Astrocyte (in vitro differentiated cells and primary cell): ENCODE data around the gene AKAP17A. TPM values are rescaled to one million over a fixed set of nuclear protein-coding genes. Genes with fewer than 3 reads are reported as not detected.
A peak's percentile ranks its signal among the peaks of the same experiment; 100 is the strongest.

Experiments used
- DNase-seq: peaks from one replicate; pipeline ENCODE4 v3.0.0-alpha.2; 2010; ENCODE audit warnings: low read depth
- FAIRE-seq: peaks from 2 replicates; lab custom pipeline; 2011; peaks lifted over from hg19 to GRCh38; lab: Jason Lieb, UNC
- H2AFZ ChIP-seq: 2 replicates; pipeline ENCODE4 v1.6.0; 2012; ENCODE audit warnings: low read depth, low read length, inconsistent platforms
- H3K27ac ChIP-seq: 2 replicates; pipeline ENCODE4 v1.5.1; 2011; ENCODE audit warnings: low read depth, low read length, inconsistent platforms
- H3K27me3 ChIP-seq: 2 replicates; pipeline ENCODE4 v1.6.0; 2011; ENCODE audit warnings: low read length, inconsistent platforms; ENCODE audit not compliant: insufficient read depth
- H3K36me3 ChIP-seq: 2 replicates; pipeline ENCODE4 v1.5.1; 2011; ENCODE audit warnings: low read length, inconsistent platforms; ENCODE audit not compliant: insufficient read depth
- H3K4me1 ChIP-seq: 2 replicates; pipeline ENCODE4 v1.5.1; 2011; ENCODE audit warnings: low read length, inconsistent platforms; ENCODE audit not compliant: insufficient read depth
- H3K4me2 ChIP-seq: 2 replicates; pipeline ENCODE4 v1.6.0; 2012; ENCODE audit warnings: low read length, inconsistent platforms
- H3K4me3 ChIP-seq: 2 replicates; pipeline ENCODE4 v1.5.1; 2011; ENCODE audit warnings: low read depth, mild to moderate bottlenecking, low read length, inconsistent platforms; ENCODE audit not compliant: insufficient read depth
- H3K79me2 ChIP-seq: 2 replicates; pipeline ENCODE4 v1.6.0; 2012; ENCODE audit warnings: mild to moderate bottlenecking, low read length, inconsistent platforms; ENCODE audit not compliant: insufficient read depth
- H3K9ac ChIP-seq: 2 replicates; pipeline ENCODE4 v1.6.0; 2012; ENCODE audit warnings: mild to moderate bottlenecking, low read length, inconsistent platforms
- H3K9me3 ChIP-seq: 2 replicates; pipeline ENCODE4 v1.5.1; 2012; ENCODE audit warnings: low read depth, mild to moderate bottlenecking, low read length, inconsistent platforms; ENCODE audit not compliant: insufficient read depth
- H4K20me1 ChIP-seq: 2 replicates; pipeline ENCODE4 v1.6.0; 2012; ENCODE audit warnings: low read length, inconsistent platforms; ENCODE audit not compliant: insufficient read depth
- H3K27ac Mint-ChIP-seq: one replicate; pipeline ENCODE4 v1.8.0; 2021; ENCODE audit warnings: mild to moderate bottlenecking, mixed read lengths; ENCODE audit not compliant: unreplicated experiment
- H3K27me3 Mint-ChIP-seq: one replicate; pipeline ENCODE4 v1.8.0; 2021; ENCODE audit warnings: low read depth, mixed read lengths; ENCODE audit not compliant: unreplicated experiment
- H3K36me3 Mint-ChIP-seq: one replicate; pipeline ENCODE4 v1.8.0; 2021; ENCODE audit warnings: low read depth, mixed read lengths; ENCODE audit not compliant: unreplicated experiment
- H3K4me1 Mint-ChIP-seq: one replicate; pipeline ENCODE4 v1.8.0; 2021; ENCODE audit warnings: low read depth, mixed read lengths; ENCODE audit not compliant: unreplicated experiment
- H3K4me3 Mint-ChIP-seq: one replicate; pipeline ENCODE4 v1.8.0; 2021; ENCODE audit warnings: mild to moderate bottlenecking, moderate library complexity, mixed read lengths; ENCODE audit not compliant: unreplicated experiment
- H3K9me3 Mint-ChIP-seq: one replicate; pipeline ENCODE4 v1.8.0; 2021; ENCODE audit warnings: mild to moderate bottlenecking, mixed read lengths; ENCODE audit not compliant: unreplicated experiment
- EZH2 ChIP-seq: IDR thresholded peaks from 2 replicates; pipeline ENCODE4 v1.6.1; 2012; ENCODE audit warnings: mild to moderate bottlenecking, low read length, inconsistent platforms; ENCODE audit not compliant: insufficient read depth
- total RNA-seq: library from RNA; stranded (reverse); gene quantifications from 2 replicates; pipeline ENCODE4 v1.2.1, GENCODE V29; 2021
- TF ChIP-seq, protein P1 (sequence below): IDR thresholded peaks from 2 replicates; pipeline ENCODE4 v1.5.1; 2011; ENCODE audit warnings: low read depth, mild to moderate bottlenecking, inconsistent platforms, low read length, moderate library complexity; ENCODE audit not compliant: insufficient read depth

AKAP17A gene
- total RNA-seq, 1 donor from 2014 or later, result 15.9 TPM

DNA sequence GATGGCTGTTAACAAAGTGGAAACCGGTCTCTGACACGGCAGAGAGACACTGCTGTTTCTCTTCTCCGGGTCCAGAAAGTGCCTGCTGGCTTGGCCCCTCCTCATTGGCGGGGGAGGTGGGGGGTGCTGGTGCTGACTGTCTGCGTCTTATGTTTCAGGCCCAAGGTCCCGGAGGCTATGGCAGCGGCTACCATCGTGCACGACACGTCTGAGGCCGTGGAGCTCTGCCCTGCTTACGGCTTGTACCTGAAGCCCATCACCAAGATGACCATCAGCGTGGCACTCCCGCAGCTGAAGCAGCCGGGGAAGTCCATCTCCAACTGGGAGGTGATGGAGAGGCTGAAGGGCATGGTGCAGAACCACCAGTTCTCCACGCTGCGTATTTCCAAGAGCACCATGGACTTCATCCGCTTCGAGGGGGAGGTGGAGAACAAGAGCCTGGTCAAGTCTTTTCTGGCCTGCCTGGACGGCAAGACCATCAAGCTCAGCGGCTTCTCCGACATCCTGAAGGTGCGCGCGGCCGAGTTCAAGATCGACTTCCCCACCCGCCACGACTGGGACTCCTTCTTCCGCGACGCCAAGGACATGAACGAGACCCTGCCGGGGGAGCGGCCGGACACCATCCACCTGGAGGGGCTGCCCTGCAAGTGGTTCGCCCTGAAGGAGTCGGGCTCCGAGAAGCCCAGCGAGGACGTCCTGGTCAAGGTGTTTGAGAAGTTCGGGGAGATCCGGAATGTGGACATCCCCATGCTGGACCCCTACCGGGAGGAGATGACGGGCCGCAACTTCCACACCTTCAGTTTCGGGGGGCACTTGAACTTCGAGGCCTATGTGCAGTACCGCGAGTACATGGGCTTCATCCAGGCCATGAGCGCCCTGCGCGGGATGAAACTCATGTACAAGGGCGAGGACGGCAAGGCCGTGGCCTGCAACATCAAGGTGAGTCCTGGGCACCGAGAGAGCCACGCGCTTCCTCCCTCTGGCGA, 2.2 kb downstream of the AKAP17A start:
- peaks cover 63% of the 10 kb centered on the region for H4K20me1 ChIP-seq
- H3K27me3 Mint-ChIP-seq, result peaks cover 5% of the 10 kb centered on the region
- peak overlapping the region; percentile 87 for H3K4me3 Mint-ChIP-seq
- FAIRE-seq (no peak), DNase-seq (no peak)
- peak overlapping the region; percentile 98 for H3K9ac ChIP-seq
- TF ChIP-seq, protein P1, sequence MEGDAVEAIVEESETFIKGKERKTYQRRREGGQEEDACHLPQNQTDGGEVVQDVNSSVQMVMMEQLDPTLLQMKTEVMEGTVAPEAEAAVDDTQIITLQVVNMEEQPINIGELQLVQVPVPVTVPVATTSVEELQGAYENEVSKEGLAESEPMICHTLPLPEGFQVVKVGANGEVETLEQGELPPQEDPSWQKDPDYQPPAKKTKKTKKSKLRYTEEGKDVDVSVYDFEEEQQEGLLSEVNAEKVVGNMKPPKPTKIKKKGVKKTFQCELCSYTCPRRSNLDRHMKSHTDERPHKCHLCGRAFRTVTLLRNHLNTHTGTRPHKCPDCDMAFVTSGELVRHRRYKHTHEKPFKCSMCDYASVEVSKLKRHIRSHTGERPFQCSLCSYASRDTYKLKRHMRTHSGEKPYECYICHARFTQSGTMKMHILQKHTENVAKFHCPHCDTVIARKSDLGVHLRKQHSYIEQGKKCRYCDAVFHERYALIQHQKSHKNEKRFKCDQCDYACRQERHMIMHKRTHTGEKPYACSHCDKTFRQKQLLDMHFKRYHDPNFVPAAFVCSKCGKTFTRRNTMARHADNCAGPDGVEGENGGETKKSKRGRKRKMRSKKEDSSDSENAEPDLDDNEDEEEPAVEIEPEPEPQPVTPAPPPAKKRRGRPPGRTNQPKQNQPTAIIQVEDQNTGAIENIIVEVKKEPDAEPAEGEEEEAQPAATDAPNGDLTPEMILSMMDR, result no peak
- no peak for TF ChIP-seq EZH2
- no peaks in the 10 kb centered on the region for H3K9me3 ChIP-seq
- peaks cover 4% of the 10 kb centered on the region for H3K9me3 Mint-ChIP-seq
- no peaks in the 10 kb centered on the region for H3K27me3 ChIP-seq
- no peaks in the 10 kb centered on the region for H3K36me3 Mint-ChIP-seq
- H3K4me1 ChIP-seq, result peaks cover 11% of the 10 kb centered on the region
- H3K4me1 Mint-ChIP-seq, result no peaks in the 10 kb centered on the region
- no peak overlapping the region for H3K27ac Mint-ChIP-seq
- H3K4me2 ChIP-seq, result peak overlapping the region; percentile 98
- no peak overlapping the region for H3K4me3 ChIP-seq
- H3K36me3 ChIP-seq, result peaks cover 11% of the 10 kb centered on the region
- peaks cover 65% of the 10 kb centered on the region for H3K79me2 ChIP-seq
- H2AFZ ChIP-seq, result no peak overlapping the region
- H3K27ac ChIP-seq, result no peak overlapping the region

DNA sequence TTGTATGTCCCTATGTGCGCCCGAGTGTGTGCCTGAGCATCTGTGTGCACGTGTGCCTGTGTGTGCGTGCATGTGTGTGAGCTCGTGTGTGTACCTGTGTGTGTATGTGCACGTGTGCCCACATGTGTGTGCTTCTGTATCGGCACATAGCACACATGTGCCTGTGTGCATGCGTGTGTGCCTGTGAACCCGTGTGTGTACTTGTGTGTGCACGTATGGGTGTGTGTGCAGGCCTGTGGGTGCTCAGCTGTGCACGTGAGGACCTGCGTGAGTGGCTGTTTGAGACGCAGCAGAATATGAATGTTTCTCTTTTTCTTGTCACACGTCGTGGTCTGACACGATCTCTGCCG, 4.3 kb downstream of the AKAP17A start:
- Mint-ChIP-seq H3K4me1 (no peaks in the 10 kb centered on the region), H3K36me3 (no peaks in the 10 kb centered on the region), H3K9me3 (peaks cover 9% of the 10 kb centered on the region), H3K4me3 (no peak overlapping the region), H3K27ac (peak overlapping the region; percentile 41), H3K27me3 (peaks cover 8% of the 10 kb centered on the region)
- Histone ChIP-seq H2AFZ (no peak overlapping the region), H4K20me1 (peaks cover 73% of the 10 kb centered on the region), H3K4me2 (no peak overlapping the region), H3K36me3 (peaks cover 11% of the 10 kb centered on the region), H3K4me1 (peaks cover 11% of the 10 kb centered on the region), H3K9ac (no peak overlapping the region), H3K27ac (no peak overlapping the region), H3K4me3 (no peak overlapping the region), H3K27me3 (no peaks in the 10 kb centered on the region), H3K9me3 (no peaks in the 10 kb centered on the region), H3K79me2 (peaks cover 80% of the 10 kb centered on the region)
- DNase-seq, result no peak
- no peak for TF ChIP-seq EZH2
- no peak for FAIRE-seq

DNA sequence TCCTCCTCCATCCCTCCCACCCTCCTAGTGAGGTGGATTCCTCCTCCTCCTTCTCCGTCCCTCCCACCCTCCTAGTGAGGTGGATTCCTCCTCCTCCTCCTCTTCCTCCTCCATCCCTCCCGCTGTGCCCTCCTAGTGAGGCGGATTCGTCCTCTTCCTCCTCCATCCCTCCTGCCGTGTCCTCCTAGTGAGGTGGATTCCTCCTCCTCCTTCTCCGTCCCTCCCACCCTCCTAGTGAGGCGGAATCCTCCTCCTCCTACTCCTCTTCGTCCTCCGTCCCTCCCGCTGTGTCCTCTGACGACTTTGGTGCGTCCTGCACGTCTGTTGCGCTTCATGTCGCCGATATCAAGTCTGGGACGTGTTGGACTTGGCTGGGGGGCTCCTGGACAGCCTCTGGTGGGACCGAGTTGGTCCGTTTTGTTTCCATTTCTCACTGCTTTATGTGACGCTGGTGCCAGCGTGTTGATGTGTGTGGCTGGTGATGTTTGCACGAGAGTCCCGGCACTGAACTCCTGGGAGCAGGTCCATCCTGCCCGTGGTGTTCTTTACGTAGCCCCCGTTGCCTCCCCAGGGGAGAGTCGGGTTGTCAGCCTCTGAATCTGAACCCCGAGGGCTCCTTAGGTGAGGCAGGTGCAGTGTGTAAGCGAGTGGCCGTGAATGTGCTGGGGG, 5.4 kb downstream of the AKAP17A start:
- Histone ChIP-seq H4K20me1 (peaks cover 77% of the 10 kb centered on the region), H3K4me3 (no peak overlapping the region), H3K27ac (no peak overlapping the region), H3K4me1 (peaks cover 11% of the 10 kb centered on the region), H3K4me2 (no peak overlapping the region), H3K36me3 (peaks cover 15% of the 10 kb centered on the region), H3K79me2 (peaks cover 80% of the 10 kb centered on the region), H3K9me3 (no peaks in the 10 kb centered on the region), H3K9ac (no peak overlapping the region), H2AFZ (no peak overlapping the region), H3K27me3 (no peaks in the 10 kb centered on the region)
- Mint-ChIP-seq H3K4me3 (no peak overlapping the region), H3K27ac (no peak overlapping the region), H3K36me3 (peaks cover 2% of the 10 kb centered on the region), H3K9me3 (peaks cover 12% of the 10 kb centered on the region), H3K27me3 (peaks cover 8% of the 10 kb centered on the region), H3K4me1 (no peaks in the 10 kb centered on the region)
- TF ChIP-seq, protein P1, result no peak
- TF ChIP-seq EZH2, result no peak
- DNase-seq (no peak), FAIRE-seq (no peak)
